Inferior parietal cortex (tissue), 1 donor: Measurements from ENCODE around the gene TRIM17.
A peak's percentile ranks its signal among the peaks of the same experiment; 100 is the strongest.

ENCODE experiments used
- DNase-seq: peaks from one replicate; pipeline ENCODE4 v3.0.0-alpha.2; 2016; ENCODE audit errors: extremely low spot score

TRIM17 gene

DNA sequence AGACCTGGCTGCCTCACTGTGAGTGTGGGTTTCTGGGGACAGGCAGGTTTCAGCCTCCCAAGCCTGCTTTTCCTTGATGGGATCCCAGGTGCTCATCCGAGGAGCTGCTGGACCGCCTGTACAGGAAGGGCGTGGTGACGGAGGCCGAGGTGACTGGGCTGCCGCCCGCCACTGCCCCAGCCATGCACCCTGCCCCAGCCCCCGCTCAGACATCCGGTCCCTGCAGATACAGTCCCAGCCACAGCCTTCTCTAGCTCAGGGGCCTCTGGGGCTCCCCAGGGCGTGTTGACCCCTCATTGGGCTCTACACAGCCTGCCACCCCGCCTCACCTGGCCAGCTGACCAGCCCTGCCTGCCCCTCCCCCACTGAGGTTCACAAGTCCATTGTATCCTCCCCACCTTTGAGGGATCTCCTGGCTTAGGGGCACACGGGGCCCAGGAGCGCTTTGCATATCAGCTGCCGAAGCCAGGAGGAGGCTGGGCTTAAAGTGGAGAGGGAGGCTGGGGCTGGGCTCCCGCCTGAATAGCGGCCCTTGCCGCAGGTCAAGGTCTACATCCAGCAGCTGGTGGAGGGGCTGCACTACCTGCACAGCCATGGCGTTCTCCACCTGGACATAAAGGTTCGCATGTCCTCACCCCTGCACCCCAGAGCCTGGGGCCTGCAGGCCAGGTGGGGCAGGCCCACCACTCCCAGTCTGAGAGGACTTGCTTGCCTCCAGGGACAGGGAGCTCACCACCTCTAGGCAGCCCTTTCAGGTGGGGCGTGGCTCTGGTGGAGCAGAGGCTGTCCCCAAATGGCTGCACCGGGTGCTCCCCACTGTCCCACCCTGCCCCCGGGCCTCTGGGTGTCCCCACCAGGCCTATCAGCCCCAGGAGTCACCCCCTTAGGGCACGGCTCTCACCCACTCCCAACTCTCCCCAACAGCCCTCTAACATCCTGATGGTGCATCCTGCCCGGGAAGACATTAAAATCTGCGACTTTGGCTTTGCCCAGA, 48.6 kb downstream of the TRIM17 start:
- peak; percentile 7 for DNase-seq

DNA sequence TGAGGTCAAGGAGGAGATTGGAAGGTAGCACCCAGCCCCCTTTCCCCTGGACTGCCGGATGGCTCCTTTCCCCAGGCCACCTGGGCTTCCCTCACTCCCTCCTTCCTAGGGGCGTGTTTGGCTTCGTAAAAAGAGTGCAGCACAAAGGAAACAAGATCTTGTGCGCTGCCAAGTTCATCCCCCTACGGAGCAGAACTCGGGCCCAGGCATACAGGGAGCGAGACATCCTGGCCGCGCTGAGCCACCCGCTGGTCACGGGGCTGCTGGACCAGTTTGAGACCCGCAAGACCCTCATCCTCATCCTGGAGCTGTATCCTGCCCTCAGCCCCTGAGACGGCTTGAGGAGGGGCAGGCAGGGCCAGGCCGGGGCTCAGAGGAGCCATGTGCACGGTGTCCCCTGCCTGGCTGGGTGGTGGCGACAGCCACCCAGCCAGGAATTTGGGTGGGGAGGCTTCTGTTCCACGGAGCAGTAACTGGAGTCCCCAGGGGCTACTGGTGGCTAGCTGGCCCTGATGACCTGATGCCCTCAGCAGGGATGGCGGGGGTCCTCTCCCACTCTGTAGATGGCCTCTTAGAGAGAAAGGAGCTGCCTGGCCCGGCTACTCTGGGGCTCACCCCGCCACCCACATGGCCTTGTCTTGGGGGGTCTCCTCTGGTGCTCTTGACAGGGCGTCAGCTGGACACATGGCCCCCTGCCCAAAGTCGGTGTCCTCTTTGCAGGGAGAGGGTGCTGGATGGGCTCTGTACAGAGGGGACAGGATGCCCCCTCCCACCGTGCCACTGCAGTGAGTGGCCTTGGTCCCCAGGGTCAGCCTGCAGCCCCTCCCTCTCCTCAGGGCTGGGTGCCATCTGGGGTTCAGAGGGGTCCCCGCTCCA, 49.6 kb downstream of the TRIM17 start:
- no peak for DNase-seq

DNA sequence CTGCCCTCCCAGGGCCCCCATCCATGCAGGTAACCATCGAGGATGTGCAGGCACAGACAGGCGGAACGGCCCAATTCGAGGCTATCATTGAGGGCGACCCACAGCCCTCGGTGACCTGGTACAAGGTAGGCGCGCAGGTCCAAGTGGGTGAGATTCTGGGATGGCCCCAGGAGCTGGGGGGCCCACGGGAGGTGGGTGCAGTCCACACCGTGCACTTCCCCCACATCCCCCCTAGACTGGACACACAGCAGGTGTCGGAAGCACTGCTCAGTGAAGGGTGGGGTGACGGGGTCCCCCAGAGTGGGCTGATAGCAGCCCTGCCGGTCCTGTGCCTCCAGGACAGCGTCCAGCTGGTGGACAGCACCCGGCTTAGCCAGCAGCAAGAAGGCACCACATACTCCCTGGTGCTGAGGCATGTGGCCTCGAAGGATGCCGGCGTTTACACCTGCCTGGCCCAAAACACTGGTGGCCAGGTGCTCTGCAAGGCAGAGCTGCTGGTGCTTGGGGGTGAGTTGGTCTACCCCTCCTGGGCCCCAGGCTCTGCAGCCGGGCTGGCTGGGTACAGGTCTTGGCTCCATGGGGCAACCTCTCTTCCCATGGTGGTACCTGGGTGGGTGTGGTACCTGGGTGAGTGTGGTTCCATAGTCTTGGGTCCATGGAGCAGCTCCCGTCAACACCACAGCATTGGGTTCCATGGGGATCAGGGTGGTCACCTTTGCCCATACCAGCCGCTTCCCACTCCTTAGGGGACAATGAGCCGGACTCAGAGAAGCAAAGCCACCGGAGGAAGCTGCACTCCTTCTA, 50.4 kb downstream of the TRIM17 start:
- no peak for DNase-seq

DNA sequence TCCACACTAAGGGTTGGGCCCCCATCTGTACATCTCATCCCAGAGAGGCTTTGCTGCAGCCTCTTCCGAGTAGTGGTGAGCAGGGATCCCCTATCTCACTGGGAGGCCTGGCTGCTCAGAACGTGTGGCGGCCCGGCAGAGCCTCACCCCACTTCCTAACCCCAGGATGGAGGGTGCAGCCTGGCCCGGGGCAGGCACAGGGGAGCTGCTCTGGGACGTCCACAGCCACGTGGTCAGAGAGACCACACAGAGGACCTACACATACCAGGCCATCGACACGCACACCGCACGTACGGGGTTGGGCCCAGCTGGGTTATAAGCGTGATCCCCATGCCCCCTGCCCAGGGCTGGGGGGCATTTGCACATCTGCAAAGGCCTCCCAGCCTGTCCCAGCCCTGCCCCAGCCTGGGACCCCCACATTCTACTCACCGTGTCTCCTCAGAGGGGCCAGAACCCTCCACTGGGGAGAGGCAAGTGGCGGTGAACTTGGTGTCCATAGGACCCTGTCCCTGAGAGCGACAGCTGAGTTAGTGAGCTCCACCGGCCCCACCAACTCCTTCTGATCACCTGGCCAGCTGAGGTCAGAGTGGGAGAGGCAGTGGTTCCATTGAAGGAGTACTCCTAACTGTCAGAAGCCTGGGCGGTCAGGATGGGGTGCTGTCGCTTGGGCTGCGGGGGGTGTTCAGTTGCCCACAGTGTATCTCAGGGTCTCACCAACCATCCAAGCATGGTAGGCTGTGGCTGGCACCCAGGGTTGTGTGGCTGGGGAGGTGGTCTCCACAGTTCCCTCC, 51.2 kb downstream of the TRIM17 start:
- DNase-seq = no peak

DNA sequence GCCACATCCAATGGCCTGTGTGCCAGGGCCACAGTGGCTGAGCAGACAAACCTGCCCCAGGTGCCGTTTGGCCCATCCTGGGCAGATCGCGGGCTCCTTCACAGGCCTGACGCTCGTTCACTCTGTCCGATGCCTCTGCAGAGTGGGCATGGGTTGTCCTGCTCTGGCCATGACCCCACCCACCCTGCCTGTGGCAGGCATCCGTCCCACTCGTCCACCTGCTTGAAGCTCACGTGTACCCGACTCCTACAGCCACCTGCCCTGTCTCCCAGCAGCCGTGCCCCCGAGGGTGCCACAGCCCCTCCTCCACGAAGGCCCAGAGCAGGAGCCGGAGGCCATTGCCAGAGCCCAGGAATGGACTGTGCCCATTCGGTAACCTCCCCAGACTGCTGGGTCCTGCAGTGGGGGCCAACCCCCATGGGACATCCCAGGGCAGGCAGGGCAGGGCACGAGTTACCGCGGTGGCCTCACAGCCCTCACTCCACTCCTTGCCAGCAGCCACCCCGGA, 51.9 kb downstream of the TRIM17 start:
- DNase-seq = no peak

DNA sequence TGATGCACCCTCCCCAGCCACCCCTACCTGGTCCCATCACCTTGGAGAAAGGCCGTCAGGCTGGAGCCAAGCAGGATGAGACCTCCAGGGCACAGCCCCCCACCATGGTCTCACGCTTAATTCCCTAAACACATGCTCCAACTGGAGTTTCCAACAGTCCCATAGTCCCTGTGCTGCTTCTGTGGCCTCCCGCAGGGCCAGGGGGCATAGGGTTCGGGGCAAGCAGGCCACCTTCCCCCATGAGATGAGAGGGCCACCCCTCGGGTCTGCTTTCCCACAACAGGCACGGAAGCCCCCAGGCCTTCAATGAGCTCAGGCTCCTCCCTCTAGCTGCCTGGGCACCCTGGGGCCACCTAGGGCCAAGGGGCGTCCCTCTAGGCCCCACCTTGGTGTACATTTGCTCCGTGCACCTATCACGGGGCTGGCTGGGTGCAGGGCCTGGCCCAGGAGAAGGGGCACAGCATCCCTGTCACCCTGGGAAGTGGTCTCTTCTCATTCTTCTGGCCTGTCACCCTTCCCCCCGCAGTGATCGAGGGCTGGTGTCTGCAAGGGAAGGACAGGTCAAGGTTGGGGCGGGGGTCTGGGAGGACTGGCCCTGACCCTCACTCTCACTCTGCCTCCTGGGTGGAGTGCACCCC, 52.5 kb downstream of the TRIM17 start:
- no peak for DNase-seq

DNA sequence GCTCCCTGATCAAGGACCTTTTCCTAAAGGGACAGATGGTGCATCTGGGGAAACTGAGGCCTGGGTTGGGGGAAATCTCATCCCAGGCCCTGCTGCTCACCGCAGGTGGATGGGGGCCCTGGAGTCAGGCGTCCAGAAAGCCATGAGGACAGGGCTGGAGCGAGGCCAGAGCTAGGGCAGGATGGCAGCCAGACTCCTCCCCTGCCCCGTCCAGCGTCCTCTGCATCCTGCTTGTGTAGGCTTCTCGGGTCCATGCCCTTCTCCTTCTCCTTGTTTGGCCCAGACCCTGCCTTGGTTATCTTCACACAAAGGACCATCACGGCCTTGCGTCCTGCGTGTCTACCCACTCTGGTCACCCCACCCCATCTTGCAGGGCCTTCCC, 53.0 kb downstream of the TRIM17 start:
- no peak for DNase-seq

DNA sequence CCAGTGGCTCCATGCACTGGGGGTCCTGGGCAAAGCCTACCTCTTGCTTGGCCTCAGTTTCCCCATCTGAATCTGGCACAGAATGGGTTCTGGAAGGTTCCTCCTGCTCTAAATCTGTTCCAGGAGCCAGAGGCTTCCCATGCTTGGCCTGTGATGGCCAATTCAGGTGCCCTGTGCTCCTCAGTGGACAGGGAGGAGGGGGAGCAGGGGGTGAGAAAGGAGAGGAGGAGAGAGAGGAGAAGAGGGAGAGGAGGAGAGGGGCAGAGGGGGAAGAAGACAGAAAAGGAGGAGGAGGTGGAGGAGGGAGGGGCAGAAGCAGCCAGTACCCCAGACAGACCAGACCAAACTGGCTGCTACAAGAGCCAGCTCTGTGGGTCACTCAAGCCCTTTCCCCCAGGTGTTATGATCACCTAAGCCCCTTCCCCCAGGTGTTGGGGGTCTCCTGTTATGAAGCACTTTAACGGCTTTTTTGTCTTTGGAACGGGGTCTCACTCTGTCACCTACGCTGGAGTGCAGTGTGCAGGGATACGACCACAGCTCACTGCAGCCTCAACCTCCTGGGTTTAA, 53.7 kb downstream of the TRIM17 start:
- DNase-seq = no peak

DNA sequence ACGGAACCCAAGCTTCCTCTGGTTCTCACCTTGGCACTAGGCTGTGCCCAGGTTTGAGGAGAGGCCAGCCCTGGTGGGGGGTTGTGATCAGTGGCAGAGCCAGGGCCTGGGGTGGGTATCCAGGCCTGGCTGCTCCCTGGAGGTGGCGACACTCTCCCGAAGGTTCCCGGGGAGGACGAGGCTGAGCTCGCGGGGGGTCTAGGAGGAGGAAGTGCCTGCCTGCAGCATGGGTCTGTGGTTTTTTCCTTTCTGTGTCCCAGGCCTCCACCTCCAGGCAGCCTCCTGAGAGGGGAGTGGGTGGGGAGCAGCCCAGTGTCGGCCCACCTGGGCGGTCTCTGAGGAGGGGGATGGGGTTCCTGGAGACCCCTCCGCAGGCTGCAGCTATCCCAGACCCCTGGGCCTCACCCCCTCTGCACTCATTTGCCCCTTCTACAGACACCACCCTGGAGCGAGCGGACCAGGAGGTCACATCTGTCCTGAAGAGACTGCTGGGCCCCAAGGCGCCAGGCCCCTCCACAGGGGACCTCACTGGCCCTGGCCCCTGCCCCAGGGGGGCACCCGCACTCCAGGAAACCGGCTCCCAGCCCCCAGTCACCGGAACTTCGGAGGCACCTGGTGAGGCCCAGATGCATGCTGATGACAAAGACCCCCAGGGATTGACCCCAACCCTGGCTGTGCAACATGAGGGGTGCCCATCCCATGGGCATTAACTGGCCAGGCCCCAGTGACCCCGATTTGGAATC, 54.3 kb downstream of the TRIM17 start:
- DNase-seq = no peak

DNA sequence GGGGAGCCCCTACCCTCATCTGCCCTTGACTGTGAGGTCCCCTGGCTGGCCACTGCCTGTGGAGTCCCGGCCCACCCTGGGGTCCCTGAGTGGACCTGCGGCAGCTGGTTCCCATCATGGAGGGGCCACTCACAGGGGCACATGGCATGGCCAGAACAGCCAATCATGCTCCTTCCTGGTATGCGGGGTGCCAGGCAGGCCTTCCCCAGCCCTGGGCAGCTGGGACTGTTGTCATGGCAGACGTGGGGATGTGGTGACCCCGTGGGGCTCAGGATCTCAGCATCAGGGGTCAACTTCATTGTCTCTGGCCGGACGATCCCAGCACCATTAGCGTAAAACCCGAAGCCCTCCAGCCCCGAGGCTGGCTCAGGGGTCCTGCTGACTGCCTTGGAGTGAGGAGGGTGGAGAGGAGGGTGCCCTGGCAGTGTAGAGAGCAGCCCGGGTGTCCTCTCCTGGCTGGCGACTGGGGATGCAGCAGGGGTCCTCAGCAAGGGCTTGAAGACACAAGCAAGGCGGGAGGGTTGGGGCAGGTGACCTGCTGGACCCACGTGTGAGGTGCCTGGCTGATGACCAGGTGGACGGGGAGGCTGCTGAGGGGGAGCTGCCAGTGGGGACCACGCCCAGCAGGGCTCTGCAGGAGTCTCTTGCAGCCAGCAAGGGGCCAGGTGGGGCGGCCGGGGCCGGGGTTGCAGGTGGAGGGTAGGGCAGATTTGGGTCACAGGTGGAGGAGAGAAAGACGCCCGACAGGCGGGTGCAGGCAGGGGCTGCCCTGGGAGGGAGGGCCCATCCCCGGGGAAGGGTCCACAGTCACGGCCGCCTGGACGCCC, 55.1 kb downstream of the TRIM17 start:
- no peak for DNase-seq

DNA sequence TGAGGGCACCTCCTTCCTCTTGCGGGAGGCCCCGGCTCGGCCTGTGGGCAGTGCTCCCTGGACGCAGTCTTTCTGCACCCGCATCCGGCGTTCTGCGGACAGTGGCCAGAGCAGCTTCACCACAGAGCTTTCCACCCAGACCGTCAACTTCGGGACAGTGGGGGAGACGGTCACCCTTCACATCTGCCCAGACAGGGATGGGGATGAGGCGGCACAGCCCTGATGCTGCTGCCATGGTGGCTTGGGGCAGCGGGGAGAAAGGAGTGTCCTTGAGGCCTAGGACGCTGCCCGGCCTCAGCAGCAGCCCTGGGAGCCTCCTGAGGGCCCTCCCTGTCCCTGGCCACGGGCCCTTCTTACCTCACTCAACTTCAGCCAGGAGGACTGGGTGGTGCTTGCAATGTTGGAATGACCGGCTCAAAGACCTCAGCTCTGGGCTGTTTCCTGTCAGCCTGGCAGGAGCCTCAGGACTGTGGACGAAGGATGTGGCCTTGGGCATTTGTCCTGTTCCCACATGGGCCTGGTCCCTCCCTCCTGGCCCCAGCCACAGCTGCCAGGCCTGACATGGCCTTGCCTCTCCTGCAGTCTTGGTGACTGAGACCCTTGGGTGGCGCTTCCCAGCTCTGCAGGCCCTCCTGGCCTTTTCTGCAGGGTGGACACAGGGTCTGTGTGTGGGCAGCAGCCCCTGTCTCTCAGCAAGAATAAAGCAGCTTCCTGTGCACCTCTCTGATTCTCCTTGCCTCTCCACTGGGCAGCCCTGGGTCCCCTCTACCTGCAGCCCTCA, 55.9 kb downstream of the TRIM17 start:
- no peak for DNase-seq

DNA sequence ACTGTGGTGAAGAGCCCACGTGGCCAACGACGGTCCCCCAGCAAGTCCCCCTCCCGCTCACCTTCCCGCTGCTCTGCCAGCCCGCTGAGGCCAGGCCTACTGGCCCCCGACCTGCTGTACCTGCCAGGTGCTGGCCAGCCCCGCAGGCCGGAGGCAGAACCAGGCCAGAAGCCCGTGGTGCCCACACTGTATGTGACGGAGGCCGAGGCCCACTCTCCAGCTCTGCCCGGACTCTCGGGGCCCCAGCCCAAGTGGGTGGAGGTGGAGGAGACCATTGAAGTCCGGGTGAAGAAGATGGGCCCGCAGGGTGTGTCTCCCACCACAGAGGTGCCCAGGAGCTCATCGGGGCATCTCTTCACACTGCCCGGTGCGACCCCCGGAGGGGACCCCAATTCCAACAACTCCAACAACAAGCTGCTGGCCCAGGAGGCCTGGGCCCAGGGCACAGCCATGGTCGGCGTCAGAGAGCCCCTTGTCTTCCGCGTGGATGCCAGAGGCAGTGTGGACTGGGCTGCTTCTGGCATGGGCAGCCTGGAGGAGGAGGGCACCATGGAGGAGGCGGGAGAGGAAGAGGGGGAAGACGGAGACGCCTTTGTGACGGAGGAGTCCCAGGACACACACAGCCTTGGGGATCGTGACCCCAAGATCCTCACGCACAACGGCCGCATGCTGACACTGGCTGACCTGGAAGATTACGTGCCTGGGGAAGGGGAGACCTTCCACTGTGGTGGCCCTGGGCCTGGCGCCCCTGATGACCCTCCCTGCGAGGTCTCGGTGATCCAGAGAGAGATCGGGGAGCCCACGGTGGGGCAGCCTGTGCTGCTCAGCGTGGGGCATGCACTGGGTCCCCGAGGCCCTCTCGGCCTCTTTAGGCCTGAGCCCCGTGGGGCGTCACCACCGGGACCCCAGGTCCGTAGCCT, 56.8 kb downstream of the TRIM17 start:
- no peak for DNase-seq

DNA sequence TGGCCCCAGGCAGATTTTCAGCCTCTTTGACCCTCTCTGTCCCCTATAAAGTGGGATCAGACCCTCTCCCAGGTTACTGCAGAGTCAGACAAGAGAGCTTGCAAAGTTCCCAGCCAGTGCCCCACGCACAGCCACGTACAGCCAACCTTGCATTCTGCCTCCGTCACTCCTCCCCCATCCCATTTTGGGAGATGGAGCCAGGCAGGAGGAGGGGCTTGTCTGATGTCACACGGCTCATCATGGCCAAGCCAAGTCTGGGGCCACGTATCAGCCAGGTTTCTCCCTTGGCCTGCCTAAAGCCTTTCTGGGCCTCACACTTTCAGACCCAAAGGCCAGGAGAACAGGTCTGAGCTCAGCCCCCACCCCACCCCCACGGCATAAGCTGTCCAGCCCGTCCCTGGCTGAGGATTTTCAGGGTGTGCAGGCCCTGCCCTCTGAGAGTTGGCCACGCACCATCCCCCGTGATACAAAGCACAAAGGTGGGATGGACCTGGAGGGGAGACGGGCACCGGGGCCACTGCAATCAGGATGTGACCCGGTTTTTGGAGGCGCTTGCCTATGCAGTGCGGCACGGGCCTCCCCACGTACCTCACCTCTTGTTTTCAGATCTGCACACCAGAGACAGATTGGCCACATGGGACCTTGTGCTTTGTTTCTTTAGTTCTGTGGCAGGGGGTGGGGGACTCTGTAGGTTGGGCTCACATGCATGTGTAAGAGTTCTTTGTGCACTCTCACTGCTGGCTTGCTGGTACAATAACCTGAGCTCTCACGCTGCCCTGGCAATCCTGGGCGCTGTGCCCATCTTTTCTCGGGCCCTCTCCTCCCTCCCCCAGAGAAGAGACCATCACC, 57.7 kb downstream of the TRIM17 start:
- no peak for DNase-seq

DNA sequence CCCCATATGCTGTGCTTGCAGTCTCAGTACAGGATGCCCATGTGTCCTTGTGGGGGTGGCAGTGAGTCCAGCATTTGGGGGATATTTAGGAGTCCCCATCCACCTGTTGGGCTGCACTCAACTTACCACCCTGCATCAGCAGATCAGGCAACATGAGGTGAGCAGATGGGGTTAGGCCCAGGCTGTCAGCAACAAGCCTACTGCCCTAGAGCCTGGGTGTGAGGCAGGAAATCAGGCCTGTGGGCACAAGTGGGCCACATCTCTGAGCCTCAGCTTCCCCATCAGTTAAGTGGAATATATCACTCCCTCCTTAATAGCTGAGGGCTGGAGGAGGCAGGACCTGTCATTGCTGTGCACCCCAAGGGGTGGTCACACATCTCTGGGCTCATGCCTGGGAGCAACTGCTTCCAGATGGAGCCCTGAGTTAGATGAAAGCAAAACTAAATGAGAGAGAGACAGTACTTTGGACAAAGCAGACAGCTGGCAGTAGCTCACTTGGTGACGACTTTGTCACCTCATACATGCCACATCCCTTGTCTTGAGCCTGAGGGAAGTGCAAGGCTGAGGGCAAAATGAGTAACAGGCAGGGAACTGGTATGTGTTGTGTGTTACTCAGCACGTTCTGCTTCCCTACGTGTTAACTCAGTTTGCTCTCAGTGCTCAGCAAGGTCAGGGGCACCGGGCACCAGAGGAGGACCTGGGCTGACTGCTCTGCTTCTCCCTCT, 58.5 kb downstream of the TRIM17 start:
- DNase-seq = no peak
